Mammary epithelial cell (primary cell): Measurements from ENCODE around the gene ARHGAP45.

Source experiments
- EZH2 ChIP-seq: IDR thresholded peaks from 2 replicates; pipeline ENCODE4 v1.6.1; 2012; ENCODE audit warnings: low read length, inconsistent platforms, borderline replicate concordance
- TF ChIP-seq, protein P1 (sequence below), 2 donors: IDR thresholded peaks in 1 of 2; conservative IDR thresholded peaks in 1 of 2; 2 replicates each; pipeline ENCODE4 v1.5.1; 2011 to 2012; ENCODE audit warnings: inconsistent platforms in 2 of 2, low read length in 2 of 2, mild to moderate bottlenecking in 2 of 2, control low read depth in 1 of 2, low read depth in 1 of 2; ENCODE audit not compliant: insufficient read depth in 1 of 2; ENCODE audit errors: extremely low read depth in 1 of 2

DNA sequence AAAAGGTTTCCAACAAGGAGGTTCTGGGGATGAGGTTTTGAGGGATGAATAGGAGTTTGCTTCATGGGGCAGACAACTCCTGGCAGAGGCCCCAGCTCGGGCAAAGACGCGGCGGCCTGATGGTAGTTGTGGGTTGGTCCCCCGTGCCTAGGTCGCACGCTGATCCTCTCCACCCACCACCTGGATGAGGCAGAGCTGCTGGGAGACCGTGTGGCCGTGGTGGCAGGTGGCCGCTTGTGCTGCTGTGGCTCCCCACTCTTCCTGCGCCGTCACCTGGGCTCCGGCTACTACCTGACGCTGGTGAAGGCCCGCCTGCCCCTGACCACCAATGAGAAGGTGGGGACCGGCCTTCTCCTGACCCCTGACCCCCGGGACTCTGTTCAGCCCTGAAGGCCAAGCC, 15.2 kb upstream of the ARHGAP45 start:
- TF ChIP-seq, protein P1, sequence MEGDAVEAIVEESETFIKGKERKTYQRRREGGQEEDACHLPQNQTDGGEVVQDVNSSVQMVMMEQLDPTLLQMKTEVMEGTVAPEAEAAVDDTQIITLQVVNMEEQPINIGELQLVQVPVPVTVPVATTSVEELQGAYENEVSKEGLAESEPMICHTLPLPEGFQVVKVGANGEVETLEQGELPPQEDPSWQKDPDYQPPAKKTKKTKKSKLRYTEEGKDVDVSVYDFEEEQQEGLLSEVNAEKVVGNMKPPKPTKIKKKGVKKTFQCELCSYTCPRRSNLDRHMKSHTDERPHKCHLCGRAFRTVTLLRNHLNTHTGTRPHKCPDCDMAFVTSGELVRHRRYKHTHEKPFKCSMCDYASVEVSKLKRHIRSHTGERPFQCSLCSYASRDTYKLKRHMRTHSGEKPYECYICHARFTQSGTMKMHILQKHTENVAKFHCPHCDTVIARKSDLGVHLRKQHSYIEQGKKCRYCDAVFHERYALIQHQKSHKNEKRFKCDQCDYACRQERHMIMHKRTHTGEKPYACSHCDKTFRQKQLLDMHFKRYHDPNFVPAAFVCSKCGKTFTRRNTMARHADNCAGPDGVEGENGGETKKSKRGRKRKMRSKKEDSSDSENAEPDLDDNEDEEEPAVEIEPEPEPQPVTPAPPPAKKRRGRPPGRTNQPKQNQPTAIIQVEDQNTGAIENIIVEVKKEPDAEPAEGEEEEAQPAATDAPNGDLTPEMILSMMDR (conservative IDR thresholded peaks at IDR 0.05 in 1 of 2, IDR thresholded peaks at IDR 0.05 in 1 of 2; ENCODE audit: extremely low read depth in 1 of 2, insufficient read depth in 1 of 2, low read depth in 1 of 2, low read length in 2 of 2), result no peak
- TF ChIP-seq EZH2, result no peak
